Endothelial cell of umbilical vein (primary cell): Measurements from ENCODE around the gene FOXK1. TPM values are rescaled to one million over a fixed set of nuclear protein-coding genes. Genes with fewer than 3 reads are reported as not detected.
"Not testable (repeated sequence)": the region's sequence is repeated elsewhere in the genome, so short reads cannot be mapped to it uniquely, and the experiment has no call there.

Source experiments
- BruUV-seq: library from RNA; stranded (reverse); fragments of 400-500 nt; replicated peaks from 2 replicates; lab custom pipeline; 2021; lab: Mats Ljungman, UMichigan
- CTCF ChIA-PET: fragments of 300-600, 350-600 bp; sonication (Branson Sonifier 250); formaldehyde crosslinking; loops from one replicate; lab custom pipeline; 2021; ENCODE audit warnings: antibody characterized with exemption, inconsistent platforms; lab: Charles Lee
- POLR2A ChIA-PET: fragments of 300-600, 350-600 bp; sonication (Branson Sonifier 250); formaldehyde crosslinking; loops from one replicate; lab custom pipeline; 2021; ENCODE audit warnings: antibody characterized with exemption, inconsistent platforms; lab: Charles Lee
- DNase-seq: peaks from one replicate; pipeline ENCODE4 v3.0.0-alpha.2; 2011; ENCODE audit warnings: low read depth, low spot score
- FAIRE-seq: peaks from 2 replicates; lab custom pipeline; 2011; peaks lifted over from hg19 to GRCh38; lab: Jason Lieb, UNC
- H2AFZ ChIP-seq: 2 replicates; pipeline ENCODE4 v1.6.0; 2012; ENCODE audit warnings: low read depth, low read length, control low read depth, inconsistent platforms
- H3K27ac ChIP-seq: 2 replicates; pipeline ENCODE4 v1.5.1; 2011; ENCODE audit warnings: low read depth, mild to moderate bottlenecking, control low read depth, low read length, moderate library complexity; ENCODE audit not compliant: insufficient read depth
- H3K27me3 ChIP-seq, 2 experiments: 2 replicates each; pipeline versions ENCODE4 v1.6.0 to v1.6.1; 2011; ENCODE audit warnings: low read length in 2 of 2, mixed read lengths in 1 of 2; ENCODE audit not compliant: control insufficient read depth in 2 of 2, insufficient read depth in 2 of 2
- H3K36me3 ChIP-seq, 2 experiments: 2 replicates in 1 of 2; 3 replicates in 1 of 2; pipeline ENCODE4 v1.5.1; 2011; ENCODE audit warnings: low read length in 2 of 2, mild to moderate bottlenecking in 1 of 2, moderate library complexity in 1 of 2; ENCODE audit not compliant: control insufficient read depth in 2 of 2, insufficient read depth in 2 of 2; ENCODE audit errors: extremely low read depth in 1 of 2
- H3K4me1 ChIP-seq: 3 replicates; pipeline ENCODE4 v1.5.1; 2011; ENCODE audit warnings: mild to moderate bottlenecking, low read length; ENCODE audit not compliant: control insufficient read depth, insufficient read depth; ENCODE audit errors: extremely low read depth
- H3K4me2 ChIP-seq: 2 replicates; pipeline ENCODE4 v1.6.1; 2011; ENCODE audit warnings: low read length, control low read depth, mixed read lengths; ENCODE audit not compliant: insufficient read depth
- H3K4me3 ChIP-seq, 3 experiments: fragments of 200-600 bp in 1 of 3; sonication (generic), shearing (Covaris generic) in 1 of 3; replicated peaks in 1 of 3; 2 replicates each; pipeline ENCODE4 v1.5.1; 2011 to 2016; ENCODE audit warnings: control low read depth in 3 of 3, low read length in 3 of 3, mild to moderate bottlenecking in 2 of 3, inconsistent platforms in 1 of 3, low read depth in 1 of 3, moderate library complexity in 1 of 3; ENCODE audit not compliant: insufficient read depth in 1 of 3
- H3K79me2 ChIP-seq: 2 replicates; pipeline ENCODE4 v1.6.0; 2012; ENCODE audit warnings: low read length, inconsistent platforms; ENCODE audit not compliant: control insufficient read depth, insufficient read depth
- H3K9ac ChIP-seq: replicated peaks from 2 replicates; pipeline ENCODE3; 2011; ENCODE audit warnings: low read length, control low read depth; ENCODE audit not compliant: insufficient read depth; ENCODE audit errors: extremely low read depth
- H3K9me1 ChIP-seq: replicated peaks from 3 replicates; pipeline ENCODE4 v1.6.0; 2011; ENCODE audit warnings: mild to moderate bottlenecking, low read length; ENCODE audit not compliant: control insufficient read depth, insufficient read depth; ENCODE audit errors: extremely low read depth
- H3K9me3 ChIP-seq: replicated peaks from 2 replicates; pipeline ENCODE4 v1.5.1; 2012; ENCODE audit warnings: low read length, inconsistent platforms; ENCODE audit not compliant: control insufficient read depth, insufficient read depth
- H4K20me1 ChIP-seq: replicated peaks from 2 replicates; pipeline ENCODE3; 2011; ENCODE audit warnings: mild to moderate bottlenecking, low read length; ENCODE audit not compliant: control insufficient read depth, insufficient read depth; ENCODE audit errors: extremely low read depth
- EZH2 ChIP-seq: IDR thresholded peaks from 2 replicates; pipeline ENCODE4 v1.6.1; 2012; ENCODE audit warnings: borderline replicate concordance, low read depth, mild to moderate bottlenecking, moderate library complexity, low read length, inconsistent platforms; ENCODE audit not compliant: severe bottlenecking
- FOS ChIP-seq: IDR thresholded peaks from 2 replicates; pipeline ENCODE4 v1.6.1; 2011; ENCODE audit warnings: mild to moderate bottlenecking, low read length, moderate library complexity, borderline replicate concordance; ENCODE audit not compliant: insufficient read depth
- GATA2 ChIP-seq: IDR thresholded peaks from 2 replicates; pipeline ENCODE4 v1.7.0; 2011; ENCODE audit warnings: low read depth, mild to moderate bottlenecking, moderate library complexity, mixed read lengths, low read length; ENCODE audit not compliant: insufficient read length, insufficient read depth
- JUN ChIP-seq: IDR thresholded peaks from 2 replicates; pipeline ENCODE4 v1.6.1; 2011; ENCODE audit warnings: borderline replicate concordance, low read depth; ENCODE audit not compliant: insufficient read length, insufficient read depth
- MYC ChIP-seq: IDR thresholded peaks from one replicate; pipeline ENCODE4 v1.6.1; 2011; ENCODE audit warnings: mild to moderate bottlenecking, low read depth, low read length
- POLR2A ChIP-seq: IDR thresholded peaks from 2 replicates; pipeline ENCODE4 v1.6.1; 2012; ENCODE audit warnings: low read depth, mild to moderate bottlenecking, control low read depth, low read length
- POLR2AphosphoS5 ChIP-seq: IDR thresholded peaks from 2 replicates; pipeline ENCODE4 v1.6.1; 2012; ENCODE audit warnings: low read depth, mild to moderate bottlenecking, control low read depth, low read length, moderate library complexity; ENCODE audit not compliant: insufficient read depth
- dilution Hi-C: fragments of 300-500 bp; cut with MboI; formaldehyde crosslinking; loops from one replicate; pipeline ENCODE4 v1.15.0; 2019; ENCODE audit warnings: low sequenced_read_pairs; ENCODE audit not compliant: extremely low pct_ligation_motif_present
- intact Hi-C: fragments of 100-400 bp; cut with micrococcal nuclease; formaldehyde crosslinking; loops from one replicate; pipeline ENCODE4 v1.10.0; 2022
- polyA plus RNA-seq, 4 experiments: library from polyadenylated mRNA; depleted of rRNA in 3 of 4; stranded (reverse) in 3 of 4; unstranded in 1 of 4; fragments of >200 nt; gene quantifications; 2 replicates each; pipeline versions ENCODE4 v1.2.1 to v1.2.3, GENCODE V29; 2011 to 2012; ENCODE audit warnings: missing spikeins in 1 of 4
- total RNA-seq: library from RNA; stranded (reverse); gene quantifications from 2 replicates; pipeline ENCODE4 v1.2.3, GENCODE V29; 2021
- TF ChIP-seq, protein P1 (sequence below), 2 donors: IDR thresholded peaks; 1 replicate in 1 of 2; 2 replicates in 1 of 2; pipeline ENCODE4 v1.5.1; 2011; ENCODE audit warnings: low read length in 2 of 2, mild to moderate bottlenecking in 2 of 2, moderate library complexity in 2 of 2, control low read depth in 1 of 2, inconsistent platforms in 1 of 2, low read depth in 1 of 2; ENCODE audit not compliant: insufficient read depth in 1 of 2; ENCODE audit errors: extremely low read depth in 1 of 2
- TF ChIP-seq, protein P2 (sequence below): IDR thresholded peaks from 2 replicates; pipeline ENCODE4 v1.6.1; 2011; ENCODE audit not compliant: insufficient read depth, insufficient read length

The FOXK1 gene
- total and polyA plus RNA-seq, 2 donors (not counting 3 experiments of a cell fraction or from before 2014, with no cell fraction given), result 8.0 to 52.1 TPM

DNA sequence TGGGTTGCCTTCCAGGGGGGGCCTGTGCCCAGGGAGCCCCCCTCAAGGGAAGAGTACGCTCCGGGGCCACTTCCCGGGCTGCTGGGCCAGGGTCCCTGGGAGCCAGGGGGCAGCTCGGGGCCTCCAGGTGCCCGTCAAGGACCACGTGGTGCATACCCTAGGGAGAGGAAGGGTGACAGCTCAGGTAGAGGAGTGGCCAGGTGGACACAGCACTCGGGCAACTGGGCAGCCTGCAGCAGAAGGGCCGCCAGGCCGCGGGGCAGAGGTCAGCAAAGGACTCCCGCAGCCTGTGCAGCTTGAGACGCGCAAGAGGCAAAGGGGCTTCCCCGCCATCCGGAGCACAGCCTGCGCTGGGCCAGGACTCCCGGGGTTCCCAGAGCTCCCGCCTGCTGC lies 119.7 kb downstream of the FOXK1 start:
- DNase-seq (no peak), FAIRE-seq (no peak)
- H3K27me3 ChIP-seq, result no peaks in the 10 kb centered on the region
- intact Hi-C loops (no loop called here), dilution Hi-C loops (no loop called here)
- H3K9ac ChIP-seq, result no peak overlapping the region
- H3K4me3 ChIP-seq, result no peak overlapping the region
- H3K4me1 ChIP-seq, result no peaks in the 10 kb centered on the region
- CTCF ChIA-PET, result no interaction called here
- H3K9me1 ChIP-seq, result no peaks in the 10 kb centered on the region
- TF ChIP-seq MYC, result no peak
- TF ChIP-seq, protein P1, sequence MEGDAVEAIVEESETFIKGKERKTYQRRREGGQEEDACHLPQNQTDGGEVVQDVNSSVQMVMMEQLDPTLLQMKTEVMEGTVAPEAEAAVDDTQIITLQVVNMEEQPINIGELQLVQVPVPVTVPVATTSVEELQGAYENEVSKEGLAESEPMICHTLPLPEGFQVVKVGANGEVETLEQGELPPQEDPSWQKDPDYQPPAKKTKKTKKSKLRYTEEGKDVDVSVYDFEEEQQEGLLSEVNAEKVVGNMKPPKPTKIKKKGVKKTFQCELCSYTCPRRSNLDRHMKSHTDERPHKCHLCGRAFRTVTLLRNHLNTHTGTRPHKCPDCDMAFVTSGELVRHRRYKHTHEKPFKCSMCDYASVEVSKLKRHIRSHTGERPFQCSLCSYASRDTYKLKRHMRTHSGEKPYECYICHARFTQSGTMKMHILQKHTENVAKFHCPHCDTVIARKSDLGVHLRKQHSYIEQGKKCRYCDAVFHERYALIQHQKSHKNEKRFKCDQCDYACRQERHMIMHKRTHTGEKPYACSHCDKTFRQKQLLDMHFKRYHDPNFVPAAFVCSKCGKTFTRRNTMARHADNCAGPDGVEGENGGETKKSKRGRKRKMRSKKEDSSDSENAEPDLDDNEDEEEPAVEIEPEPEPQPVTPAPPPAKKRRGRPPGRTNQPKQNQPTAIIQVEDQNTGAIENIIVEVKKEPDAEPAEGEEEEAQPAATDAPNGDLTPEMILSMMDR (IDR thresholded peaks at IDR 0.05; ENCODE audit: extremely low read depth in 1 of 2, insufficient read depth in 1 of 2, low read depth in 1 of 2, low read length in 2 of 2), result no peak
- no peak for TF ChIP-seq POLR2A
- TF ChIP-seq GATA2, result no peak
- no peak for TF ChIP-seq JUN
- no peak for TF ChIP-seq POLR2AphosphoS5
- TF ChIP-seq FOS, result no peak
- TF ChIP-seq, protein P2, sequence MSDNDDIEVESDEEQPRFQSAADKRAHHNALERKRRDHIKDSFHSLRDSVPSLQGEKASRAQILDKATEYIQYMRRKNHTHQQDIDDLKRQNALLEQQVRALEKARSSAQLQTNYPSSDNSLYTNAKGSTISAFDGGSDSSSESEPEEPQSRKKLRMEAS, result no peak
- no peak for TF ChIP-seq EZH2
- POLR2A ChIA-PET, result no interaction called here
- no peak overlapping the region for H3K4me2 ChIP-seq
- H3K36me3 ChIP-seq, result no peaks in the 10 kb centered on the region
- no peaks in the 10 kb centered on the region for H3K79me2 ChIP-seq
- BruUV-seq, result no TSS peak
- H3K9me3 ChIP-seq, result no peaks in the 10 kb centered on the region
- no peak overlapping the region for H3K27ac ChIP-seq
- H4K20me1 ChIP-seq, result no peaks in the 10 kb centered on the region
- no peak overlapping the region for H2AFZ ChIP-seq

DNA sequence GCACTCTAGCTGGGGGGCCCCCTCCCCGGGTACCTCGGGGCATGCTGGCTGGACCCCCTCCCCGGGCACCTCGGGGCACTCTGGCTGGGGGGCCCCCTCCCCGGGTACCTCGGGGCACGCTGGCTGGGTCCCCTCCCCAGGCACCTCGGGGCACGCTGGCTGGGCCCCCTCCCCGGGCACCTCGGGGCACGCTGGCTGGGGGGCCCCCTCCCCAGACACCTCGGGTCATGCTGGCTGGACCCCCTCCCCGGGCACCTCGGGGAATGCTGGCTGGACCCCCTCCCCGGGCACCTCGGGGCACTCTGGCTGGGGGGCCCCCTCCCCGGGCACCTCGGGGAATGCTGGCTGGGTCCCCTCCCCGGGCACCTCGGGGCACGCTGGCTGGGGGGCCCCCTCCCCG lies 120.5 kb downstream of the FOXK1 start:
- H2AFZ ChIP-seq, H3K4me1 ChIP-seq, CTCF ChIA-PET, H3K9me3 ChIP-seq, H3K9ac ChIP-seq, H3K27me3 ChIP-seq, H3K27ac ChIP-seq, FAIRE-seq, H3K4me3 ChIP-seq, H3K79me2 ChIP-seq, intact Hi-C loops, H3K4me2 ChIP-seq, H3K36me3 ChIP-seq, H4K20me1 ChIP-seq, DNase-seq, BruUV-seq, POLR2A ChIA-PET, dilution Hi-C loops, H3K9me1 ChIP-seq: not testable (repeated sequence)
